CD4-positive, CD25-positive, alpha-beta regulatory T cell (primary cell): ENCODE data around the gene TNFSF8. TPM values are rescaled to one million over a fixed set of nuclear protein-coding genes. Genes with fewer than 3 reads are reported as not detected.

ENCODE experiments used
- ATAC-seq, 2 donors: fragments of 150-1000 bp; cut with Tn5 transposase; one replicate each; pipeline ENCODE4 v1.10.0; 2021; ENCODE audit warnings: low read depth in 2 of 2, moderate number of reproducible peaks in 2 of 2, moderate library complexity in 1 of 2
- DNase-seq, 3 donors: peaks; one replicate each; pipeline versions ENCODE4 v3.0.0 to v3.0.0-alpha.2; 2012 to 2022; ENCODE audit warnings: mixed read lengths in 1 of 3
- H3K27ac ChIP-seq: one replicate; pipeline ENCODE4 v1.7.0; 2013; ENCODE audit warnings: mild to moderate bottlenecking, low read length; ENCODE audit not compliant: insufficient read depth, poor library complexity, severe bottlenecking
- H3K27me3 ChIP-seq: one replicate; pipeline ENCODE4 v1.7.0; 2013; ENCODE audit warnings: low read length; ENCODE audit not compliant: control insufficient read depth, insufficient read depth
- H3K36me3 ChIP-seq: one replicate; pipeline ENCODE4 v1.7.0; 2013; ENCODE audit warnings: mild to moderate bottlenecking, low read length, moderate library complexity; ENCODE audit not compliant: control insufficient read depth, insufficient read depth
- H3K4me1 ChIP-seq: 2 replicates; pipeline ENCODE4 v1.7.0; 2013; ENCODE audit warnings: mild to moderate bottlenecking, low read length; ENCODE audit not compliant: insufficient read depth, control insufficient read depth, poor library complexity, severe bottlenecking
- H3K4me3 ChIP-seq: one replicate; pipeline ENCODE4 v1.7.0; 2013; ENCODE audit warnings: low read depth, mild to moderate bottlenecking, low read length, moderate library complexity
- H3K9me3 ChIP-seq, 2 experiments: 1 replicate in 1 of 2; 2 replicates in 1 of 2; pipeline ENCODE4 v1.7.0; 2013; ENCODE audit warnings: low read length in 2 of 2, mild to moderate bottlenecking in 1 of 2, moderate library complexity in 1 of 2; ENCODE audit not compliant: control insufficient read depth in 2 of 2
- H3K27ac Mint-ChIP-seq, 3 donors: one replicate each; pipeline ENCODE4 v1.8.0; 2020 to 2022; ENCODE audit warnings: mild to moderate bottlenecking in 3 of 3, mixed read lengths in 3 of 3, moderate library complexity in 2 of 3
- H3K27me3 Mint-ChIP-seq: one replicate; pipeline ENCODE4 v1.8.0; 2022; ENCODE audit warnings: mild to moderate bottlenecking, mixed read lengths
- H3K36me3 Mint-ChIP-seq: one replicate; pipeline ENCODE4 v1.8.0; 2020; ENCODE audit warnings: mixed read lengths
- H3K4me1 Mint-ChIP-seq, 4 donors: one replicate each; pipeline ENCODE4 v1.8.0; 2020 to 2022; ENCODE audit warnings: mixed read lengths in 4 of 4, mild to moderate bottlenecking in 1 of 4
- H3K4me3 Mint-ChIP-seq, 4 donors: one replicate each; pipeline ENCODE4 v1.8.0; 2020 to 2022; ENCODE audit warnings: mild to moderate bottlenecking in 4 of 4, mixed read lengths in 4 of 4, moderate library complexity in 3 of 4
- H3K9me3 Mint-ChIP-seq, 7 donors: one replicate each; pipeline ENCODE4 v1.8.0; 2020 to 2022; ENCODE audit warnings: mixed read lengths in 7 of 7, mild to moderate bottlenecking in 3 of 7, moderate library complexity in 2 of 7
- polyA plus RNA-seq, 4 donors: library from polyadenylated mRNA; unstranded; fragments of 300-500 nt; fragmentation: Illumina TruSeq; gene quantifications; one replicate each; pipeline ENCODE4 v1.2.3, GENCODE V29; 2021
- total RNA-seq: library from RNA; stranded (reverse); gene quantifications from one replicate; pipeline ENCODE4 v1.2.3, GENCODE V29; 2022

TNFSF8 gene
- total and polyA plus RNA-seq, 5 donors from 2014 or later: 31.4 to 78.1 (median 47.3) TPM

GRCh38 chr9:114854736-114855355 is 75.5 kb downstream of the TNFSF8 start:
- Histone ChIP-seq H3K9me3 (no peaks in the 10 kb centered on the region), H3K36me3 (no peaks in the 10 kb centered on the region), H3K4me3 (no peak overlapping the region), H3K4me1 (no peaks in the 10 kb centered on the region), H3K27me3 (peaks cover 8% of the 10 kb centered on the region), H3K27ac (no peak overlapping the region)
- Mint-ChIP-seq H3K9me3 (peaks cover 0 to 10% (median 2%) of the 10 kb centered on the region in 7 donors), H3K27ac (no peak overlapping the region), H3K27me3 (peaks cover 33% of the 10 kb centered on the region), H3K36me3 (no peaks in the 10 kb centered on the region), H3K4me3 (no peak overlapping the region), H3K4me1 (peaks cover 5 to 14% (median 8%) of the 10 kb centered on the region in 4 donors)
- ATAC-seq (no peak), DNase-seq (no peak)

GRCh38 chr9:114853071-114853855 is 77.1 kb downstream of the TNFSF8 start:
- no peaks in the 10 kb centered on the region for H3K36me3 ChIP-seq
- H3K27ac ChIP-seq: no peak overlapping the region
- no peak for DNase-seq
- H3K9me3 ChIP-seq: no peaks in the 10 kb centered on the region
- Mint-ChIP-seq H3K36me3 (no peaks in the 10 kb centered on the region), H3K4me3 (no peak overlapping the region), H3K4me1 (peaks cover 0 to 14% (median 8%) of the 10 kb centered on the region in 4 donors), H3K9me3 (peaks cover 0 to 5% (median 0%) of the 10 kb centered on the region in 7 donors), H3K27ac (no peak overlapping the region), H3K27me3 (peaks cover 22% of the 10 kb centered on the region)
- ATAC-seq: no peak
- H3K4me3 ChIP-seq: no peak overlapping the region
- peaks cover 1% of the 10 kb centered on the region for H3K27me3 ChIP-seq
- H3K4me1 ChIP-seq: no peaks in the 10 kb centered on the region

- Mint-ChIP-seq H3K36me3 (no peaks in the 10 kb centered on the region), H3K9me3 (peaks cover 0 to 5% (median 0%) of the 10 kb centered on the region in 7 donors), H3K4me1 (peaks cover 0 to 14% (median 8%) of the 10 kb centered on the region in 4 donors), H3K27ac (peak overlapping the region in 1 of 3 donors; percentile 5), H3K4me3 (no peak overlapping the region), H3K27me3 (peaks cover 14% of the 10 kb centered on the region)
- Histone ChIP-seq H3K4me3 (no peak overlapping the region), H3K27me3 (peaks cover 1% of the 10 kb centered on the region), H3K9me3 (no peaks in the 10 kb centered on the region), H3K27ac (no peak overlapping the region), H3K36me3 (no peaks in the 10 kb centered on the region), H3K4me1 (no peaks in the 10 kb centered on the region)
- DNase-seq (no peak), ATAC-seq (no peak)
These were observed 78.3 kb downstream of the TNFSF8 start for GRCh38 chr9:114852050-114852594.

- Histone ChIP-seq H3K27me3 (peaks cover 1% of the 10 kb centered on the region), H3K4me1 (no peaks in the 10 kb centered on the region), H3K36me3 (no peaks in the 10 kb centered on the region), H3K4me3 (no peak overlapping the region), H3K9me3 (no peaks in the 10 kb centered on the region), H3K27ac (no peak overlapping the region)
- Mint-ChIP-seq H3K4me1 (peaks cover 0 to 14% (median 8%) of the 10 kb centered on the region in 4 donors), H3K36me3 (no peaks in the 10 kb centered on the region), H3K27ac (peak overlapping the region in 2 of 3 donors; percentile 5 to 42), H3K9me3 (peaks cover 0 to 5% (median 0%) of the 10 kb centered on the region in 7 donors), H3K27me3 (peaks cover 12% of the 10 kb centered on the region), H3K4me3 (no peak overlapping the region)
- DNase-seq (no peak), ATAC-seq (no peak)
These were observed 79.1 kb downstream of the TNFSF8 start for GRCh38 chr9:114851306-114851705.

Other genes starting within 250 kb of the TNFSF8 start
- not detected for gene TEX48, start 248.4 kb downstream of the TNFSF8 start, total RNA-seq
- gene TEX48, start 248.4 kb downstream of the TNFSF8 start, polyA plus RNA-seq: not detected
- not detected for gene TNFSF15, start 124.6 kb downstream of the TNFSF8 start, total RNA-seq
- gene TNFSF15, start 124.6 kb downstream of the TNFSF8 start, polyA plus RNA-seq: not detected
- not detected for gene TNC, start 187.6 kb upstream of the TNFSF8 start, total RNA-seq
- gene TNC, start 187.6 kb upstream of the TNFSF8 start, polyA plus RNA-seq: not detected